Fibroblast of lung (primary cell): ENCODE results near the gene GNAZ.

Experiments
- CTCF ChIP-seq, 2 donors: IDR thresholded peaks in 1 of 2; conservative IDR thresholded peaks in 1 of 2; 1 replicate in 1 of 2; 2 replicates in 1 of 2; pipeline ENCODE4 v1.5.1; 2011 to 2012; ENCODE audit warnings: low read length in 2 of 2, control low read depth in 1 of 2, inconsistent platforms in 1 of 2, low read depth in 1 of 2, mild to moderate bottlenecking in 1 of 2
- EZH2 ChIP-seq: IDR thresholded peaks from 2 replicates; pipeline ENCODE4 v1.5.1; 2012; ENCODE audit warnings: low read length, control low read depth, mild to moderate bottlenecking; ENCODE audit errors: missing control alignments

- TF ChIP-seq CTCF (conservative IDR thresholded peaks at IDR 0.05 in 1 of 2, IDR thresholded peaks at IDR 0.05 in 1 of 2; ENCODE audit: low read depth in 1 of 2, low read length in 2 of 2): no peak
- TF ChIP-seq EZH2: no peak
Measured at GRCh38 chr22:23109441-23109978, 39.2 kb downstream of the GNAZ start.
